ENCODE measurements around the gene TECTA. TPM values are rescaled to one million over a fixed set of nuclear protein-coding genes. Genes with fewer than 3 reads are reported as not detected.

TECTA gene
- polyA plus RNA-seq, 1 donor (not counting 4 experiments of a cell fraction or from before 2014, with no cell fraction given), result 0.17 TPM

GRCh38 chr11:121214861-121215260, 113.8 kb downstream of the TECTA start:
- no peaks in the 10 kb centered on the region for H3K36me3 ChIP-seq (ENCODE audit: control insufficient read depth in 2 of 2, extremely low read depth in 1 of 2, insufficient read depth in 2 of 2, low read length in 2 of 2)
- TF ChIP-seq CTCF (optimal IDR thresholded peaks at IDR 0.05 in 1 of 3, IDR thresholded peaks at IDR 0.05 in 1 of 3, conservative IDR thresholded peaks at IDR 0.05 in 1 of 3; ENCODE audit: extremely low read depth in 1 of 3, insufficient read depth in 2 of 3, low read length in 3 of 3), result no peak
- TF ChIP-seq EZH2 (IDR thresholded peaks at IDR 0.05; ENCODE audit: low read length), result no peak
- no peak overlapping the region for H3K9ac ChIP-seq (ENCODE audit: control insufficient read depth, extremely low read depth, insufficient read depth, low read length)
- no peak overlapping the region for H3K27ac ChIP-seq (ENCODE audit: control insufficient read depth, insufficient read depth, low read length)
- no peaks in the 10 kb centered on the region for H3K27me3 ChIP-seq (ENCODE audit: control insufficient read depth, extremely low read depth, insufficient read depth, low read length)
- H3K4me3 ChIP-seq (ENCODE audit: control insufficient read depth in 2 of 3, extremely low read depth in 1 of 3, insufficient read depth in 2 of 3, low read depth in 1 of 3, low read length in 3 of 3), result no peak overlapping the region
- DNase-seq (ENCODE audit: low read depth, low spot score) (no peak), FAIRE-seq (no peak)
- dilution Hi-C loops (cut with MboI; ENCODE audit: extremely low pct_ligation_motif_present, low sequenced_read_pairs), result no loop called here
- H4K20me1 ChIP-seq (ENCODE audit: control insufficient read depth, extremely low read depth, insufficient read depth, low read length), result no peaks in the 10 kb centered on the region
- H3K79me2 ChIP-seq (ENCODE audit: control insufficient read depth, insufficient read depth, low read length), result no peaks in the 10 kb centered on the region
- H3K4me2 ChIP-seq (ENCODE audit: control insufficient read depth, extremely low read depth, insufficient read depth, low read depth, low read length), result no peak overlapping the region
- H2AFZ ChIP-seq (ENCODE audit: control insufficient read depth, low read length), result no peak overlapping the region
- no peaks in the 10 kb centered on the region for H3K9me3 ChIP-seq (ENCODE audit: control insufficient read depth, low read depth, low read length)
- no peaks in the 10 kb centered on the region for H3K4me1 ChIP-seq (ENCODE audit: control insufficient read depth, extremely low read depth, insufficient read depth, low read length)
- H3K9me1 ChIP-seq (ENCODE audit: control insufficient read depth, extremely low read depth, insufficient read depth, low read length), result no peaks in the 10 kb centered on the region

- H3K27ac ChIP-seq (ENCODE audit: control insufficient read depth, insufficient read depth, low read length), result no peak overlapping the region
- no peaks in the 10 kb centered on the region for H3K9me1 ChIP-seq (ENCODE audit: control insufficient read depth, extremely low read depth, insufficient read depth, low read length)
- H3K4me3 ChIP-seq (ENCODE audit: control insufficient read depth in 2 of 3, extremely low read depth in 1 of 3, insufficient read depth in 2 of 3, low read depth in 1 of 3, low read length in 3 of 3), result no peak overlapping the region
- no peak for FAIRE-seq
- H3K79me2 ChIP-seq (ENCODE audit: control insufficient read depth, insufficient read depth, low read length), result no peaks in the 10 kb centered on the region
- no peaks in the 10 kb centered on the region for H3K36me3 ChIP-seq (ENCODE audit: control insufficient read depth in 2 of 2, extremely low read depth in 1 of 2, insufficient read depth in 2 of 2, low read length in 2 of 2)
- DNase-seq (ENCODE audit: low read depth, low spot score), result no peak
- no peaks in the 10 kb centered on the region for H3K9me3 ChIP-seq (ENCODE audit: control insufficient read depth, low read depth, low read length)
- H4K20me1 ChIP-seq (ENCODE audit: control insufficient read depth, extremely low read depth, insufficient read depth, low read length), result no peaks in the 10 kb centered on the region
- dilution Hi-C loops (cut with MboI; ENCODE audit: extremely low pct_ligation_motif_present, low sequenced_read_pairs), result no loop called here
- H2AFZ ChIP-seq (ENCODE audit: control insufficient read depth, low read length), result no peak overlapping the region
- no peaks in the 10 kb centered on the region for H3K4me1 ChIP-seq (ENCODE audit: control insufficient read depth, extremely low read depth, insufficient read depth, low read length)
- peaks cover 6% of the 10 kb centered on the region for H3K27me3 ChIP-seq (ENCODE audit: control insufficient read depth, extremely low read depth, insufficient read depth, low read length)
- TF ChIP-seq CTCF (optimal IDR thresholded peaks at IDR 0.05 in 1 of 3, IDR thresholded peaks at IDR 0.05 in 1 of 3, conservative IDR thresholded peaks at IDR 0.05 in 1 of 3; ENCODE audit: extremely low read depth in 1 of 3, insufficient read depth in 2 of 3, low read length in 3 of 3) (no peak), EZH2 (IDR thresholded peaks at IDR 0.05; ENCODE audit: low read length) (no peak)
- H3K9ac ChIP-seq (ENCODE audit: control insufficient read depth, extremely low read depth, insufficient read depth, low read length), result no peak overlapping the region
- no peak overlapping the region for H3K4me2 ChIP-seq (ENCODE audit: control insufficient read depth, extremely low read depth, insufficient read depth, low read depth, low read length)
Measured at GRCh38 chr11:121221496-121222200, 120.6 kb downstream of the TECTA start.
